GM19395 (cell line): ENCODE results near the gene FOXM1.
"Not testable (repeated sequence)": the region's sequence is repeated elsewhere in the genome, so short reads cannot be mapped to it uniquely, and the experiment has no call there.

Source experiments
- ATAC-seq: cut with Tn5 transposase; IDR thresholded peaks from one replicate; pipeline ENCODE4 v1.9.1; 2021; ENCODE audit warnings: mild to moderate bottlenecking, moderate library complexity; ENCODE audit not compliant: unreplicated experiment

The FOXM1 gene

DNA sequence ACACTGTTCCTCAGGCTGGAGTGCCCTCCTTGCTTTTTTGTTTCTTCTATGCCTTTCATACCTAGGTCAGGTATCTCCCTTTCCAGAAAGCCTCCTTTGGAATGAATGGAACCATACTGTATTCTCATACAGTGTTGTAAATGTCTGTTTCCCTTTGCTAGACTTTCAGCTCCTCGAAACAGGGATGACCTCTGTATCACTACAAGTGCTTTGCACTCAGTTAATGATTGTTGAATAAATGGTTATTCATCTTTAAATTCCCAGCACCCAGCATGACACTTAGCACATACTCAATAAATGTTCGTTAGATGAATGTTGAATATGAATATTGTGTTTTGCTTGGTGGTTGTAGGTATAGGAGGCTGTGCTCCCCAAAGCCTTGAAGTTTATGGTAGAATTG lies 7.8 kb upstream of the FOXM1 start:
- no peak for ATAC-seq

GRCh38 chr12:2879853-2880252 lies 2.9 kb upstream of the FOXM1 start:
- no peak for ATAC-seq

DNA sequence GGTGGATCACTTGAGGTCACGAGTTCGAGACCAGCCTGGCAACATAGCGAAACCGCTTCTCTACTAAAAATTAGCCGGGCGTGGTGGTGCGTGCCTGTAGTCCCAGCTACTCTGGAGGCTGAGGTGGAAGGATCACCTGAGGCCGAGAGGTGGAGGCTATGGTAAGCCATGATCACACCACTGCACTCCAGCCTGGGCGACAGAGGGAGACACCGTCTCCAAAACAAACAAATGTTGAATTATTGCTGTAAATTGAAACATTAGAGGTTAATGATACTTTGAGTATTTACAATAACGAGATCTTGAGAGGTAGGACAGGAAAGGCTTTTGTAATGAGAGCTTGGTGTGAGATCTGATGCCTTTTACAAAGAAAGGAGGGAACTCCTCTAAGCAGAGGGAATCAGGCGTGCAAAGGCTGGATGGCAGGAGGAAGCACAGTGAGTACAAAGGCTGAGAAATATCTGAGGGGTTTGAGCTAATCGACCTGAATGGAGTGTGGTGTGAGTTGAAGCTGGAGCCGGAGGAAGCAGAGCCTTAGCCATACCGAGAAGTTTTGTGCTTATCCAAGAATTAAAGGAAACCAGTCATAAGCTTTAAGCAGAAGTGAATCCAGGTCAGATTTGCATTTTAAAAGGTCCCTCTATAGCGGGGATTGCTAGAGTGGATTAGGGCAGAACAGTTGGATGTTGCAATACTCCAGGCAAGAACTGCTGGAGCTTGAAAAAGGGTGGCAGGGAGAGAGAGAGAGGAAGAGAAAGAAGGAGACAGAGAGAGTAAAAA lies 1.2 kb upstream of the FOXM1 start:
- ATAC-seq = no peak

GRCh38 chr12:2876431-2877046 lies 435 bp downstream of the FOXM1 start:
- peak; percentile 48 for ATAC-seq

- ATAC-seq = not testable (repeated sequence)
Measured at GRCh38 chr12:2868986-2869632, 7.9 kb downstream of the FOXM1 start.

DNA sequence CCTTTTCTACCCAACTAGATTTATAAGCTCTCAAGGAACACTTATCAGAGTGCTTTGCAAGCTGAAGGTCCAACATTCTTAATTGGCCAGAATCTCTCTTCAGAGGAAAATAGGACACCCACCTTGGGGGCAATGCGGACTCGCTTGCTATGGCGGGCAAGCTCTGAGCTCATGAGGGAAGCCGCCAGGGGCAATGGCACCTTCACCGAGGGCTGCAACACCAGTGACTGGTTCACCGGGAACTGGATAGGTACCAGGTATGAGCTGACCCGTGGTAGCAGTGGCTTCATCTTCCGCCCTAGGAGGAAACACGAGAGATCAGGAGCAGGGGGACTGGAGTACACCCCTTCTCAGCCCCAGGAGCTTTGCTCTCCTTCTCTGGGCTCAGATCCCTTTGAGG lies 12.8 kb downstream of the FOXM1 start:
- ATAC-seq = no peak

GRCh38 chr12:2863402-2863801 lies 13.6 kb downstream of the FOXM1 start:
- not testable (repeated sequence) for ATAC-seq

- ATAC-seq = no peak
Measured at GRCh38 chr12:2862876-2863275, 14.1 kb downstream of the FOXM1 start.

DNA sequence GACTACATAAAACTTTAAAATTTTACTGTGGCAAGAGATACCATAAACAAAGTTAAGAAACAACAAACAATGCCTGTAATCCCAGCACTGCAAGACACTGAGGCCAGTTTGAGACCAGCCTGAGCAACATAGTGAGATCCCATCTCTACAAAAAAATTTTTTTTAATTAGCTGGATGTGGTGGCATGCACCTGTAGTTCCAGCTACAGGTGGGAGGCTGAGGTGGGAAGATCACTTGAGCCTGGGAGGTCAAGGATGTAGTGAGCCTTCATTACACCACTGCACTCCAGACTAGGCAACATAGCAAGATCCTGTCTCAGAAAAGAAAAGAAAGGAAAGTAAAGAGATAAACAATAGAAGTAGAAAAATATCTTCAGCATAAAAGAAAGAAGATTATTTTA lies 16.8 kb downstream of the FOXM1 start:
- no peak for ATAC-seq

DNA sequence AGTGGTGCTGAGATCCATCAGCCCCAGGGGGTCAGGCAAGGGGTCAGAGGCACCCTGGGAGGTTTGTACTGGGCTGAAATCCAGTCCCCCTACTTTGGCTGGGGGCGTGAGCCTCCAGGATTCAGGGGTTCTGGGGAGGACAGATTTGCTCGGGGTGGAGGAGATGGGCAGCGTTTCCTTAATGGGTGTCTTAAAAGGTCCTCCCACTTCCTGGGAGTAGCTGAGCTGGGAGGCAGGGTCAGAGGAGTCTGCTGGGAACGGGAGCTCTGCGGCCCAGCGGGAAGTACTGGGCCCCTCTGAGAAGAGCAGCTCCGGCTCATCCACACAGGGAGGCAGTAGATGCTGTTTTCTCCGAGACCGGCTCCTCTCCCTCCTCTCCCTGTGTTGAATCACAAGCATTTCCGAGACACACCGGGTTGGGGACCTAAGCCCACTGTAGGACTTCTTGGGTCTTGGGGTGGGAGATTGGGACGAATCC lies 18.0 kb downstream of the FOXM1 start:
- ATAC-seq = no peak

DNA sequence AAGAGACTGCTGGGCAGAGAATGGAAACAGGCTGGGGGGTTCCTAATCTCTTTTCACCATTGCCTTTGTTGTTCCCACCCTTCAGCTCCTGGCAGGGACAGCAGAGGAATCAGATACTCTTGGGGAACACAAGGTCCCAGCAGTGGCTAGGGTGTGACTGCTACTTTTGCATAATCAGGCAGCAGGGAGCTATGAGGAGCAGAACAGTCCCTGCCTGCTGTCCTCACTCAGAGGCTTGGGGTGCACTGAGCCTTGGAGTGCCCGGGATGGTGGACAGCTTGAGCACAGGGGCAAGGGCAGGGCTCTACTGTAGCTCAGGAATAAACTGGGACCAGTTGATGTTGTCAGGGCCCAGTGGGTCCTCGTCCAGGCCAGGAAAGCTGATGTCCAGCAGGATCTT lies 18.6 kb downstream of the FOXM1 start:
- no peak for ATAC-seq

- ATAC-seq = no peak
Measured at GRCh38 chr12:2857576-2857975, 19.4 kb downstream of the FOXM1 start.

DNA sequence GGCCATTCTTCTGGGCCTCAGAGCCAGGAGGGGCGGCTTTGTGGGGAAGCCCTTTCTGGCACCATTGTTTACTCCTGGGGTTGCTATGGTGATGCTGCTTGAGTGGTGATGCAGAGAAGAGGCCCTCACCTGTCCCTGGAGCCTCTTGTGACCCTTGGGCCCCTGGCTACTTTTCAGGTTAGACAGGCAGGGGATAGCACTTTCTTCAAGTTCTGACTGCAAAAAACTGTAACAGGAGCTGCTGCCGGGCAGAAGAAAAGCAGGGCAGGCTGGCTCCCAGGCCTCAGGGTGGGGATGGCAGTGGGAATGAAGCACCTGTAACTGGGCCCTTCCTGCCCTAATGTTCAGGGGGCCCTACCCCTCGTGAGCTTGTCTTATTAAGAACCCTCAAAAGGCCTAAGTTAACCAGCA lies 19.9 kb downstream of the FOXM1 start, which contains the start of gene TEX52:
Gene TEX52, minus strand, starts transcription at position 19 of the 411 bp plus-strand sequence. Its CDS starts 13 bp downstream, at position 6.
- ATAC-seq = no peak

DNA sequence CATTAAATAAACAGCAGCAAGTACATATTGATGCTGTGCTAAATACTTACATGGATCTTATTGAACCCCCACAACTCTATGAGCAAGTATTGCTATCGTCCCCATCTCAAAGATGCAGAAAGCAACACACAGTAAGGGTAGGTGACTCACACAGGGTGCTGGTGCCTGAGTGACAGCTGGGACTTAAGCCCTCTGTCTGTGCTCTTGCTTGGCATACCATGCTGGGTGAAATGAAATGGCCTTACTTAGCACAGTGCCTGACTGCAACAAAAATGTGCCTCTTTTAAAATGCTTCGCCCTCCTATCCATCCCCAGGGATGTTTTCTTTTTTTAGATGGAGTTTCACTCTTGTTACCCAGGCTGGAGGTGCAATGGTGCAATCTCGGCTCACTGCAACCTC lies 20.9 kb downstream of the FOXM1 start:
- ATAC-seq = no peak

- no peak for ATAC-seq
Measured at GRCh38 chr12:2855546-2855945, 21.4 kb downstream of the FOXM1 start.

- ATAC-seq = no peak
Measured at GRCh38 chr12:2854669-2855453, 22.1 kb downstream of the FOXM1 start.

- no peak for ATAC-seq
Measured at GRCh38 chr12:2853626-2854025, 23.3 kb downstream of the FOXM1 start.

- ATAC-seq = no peak
Measured at GRCh38 chr12:2851931-2852330, 25.0 kb downstream of the FOXM1 start.

DNA sequence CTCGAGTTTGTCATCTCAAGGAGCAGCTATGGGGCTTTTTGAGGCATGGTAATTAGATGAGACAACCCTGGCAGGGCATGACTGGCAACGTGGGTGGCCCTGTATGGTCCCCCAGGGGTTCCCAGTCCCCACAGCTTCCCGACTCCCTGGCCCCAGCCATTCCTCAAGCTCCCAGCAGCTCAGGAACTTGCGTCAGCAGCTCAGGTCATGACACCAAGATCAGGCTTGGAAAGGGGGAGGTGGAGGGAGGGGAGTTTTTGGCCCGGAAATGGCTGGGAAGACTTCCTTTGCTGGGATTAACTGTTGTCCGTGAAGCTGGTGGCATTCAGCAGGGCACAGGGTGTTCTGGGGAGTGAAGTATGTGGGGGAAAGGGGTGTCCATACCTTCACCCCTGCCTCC lies 31.7 kb downstream of the FOXM1 start:
- no peak for ATAC-seq

- no peak for ATAC-seq
Measured at GRCh38 chr12:2844786-2845185, 32.2 kb downstream of the FOXM1 start.

- ATAC-seq = no peak
Measured at GRCh38 chr12:2842948-2843347, 34.0 kb downstream of the FOXM1 start.
